ENCODE data around the gene MKRN2. TPM values are rescaled to one million over a fixed set of nuclear protein-coding genes. Genes with fewer than 3 reads are reported as not detected.
"Not testable (repeated sequence)": the region's sequence is repeated elsewhere in the genome, so short reads cannot be mapped to it uniquely, and the experiment has no call there.

Gene MKRN2
- total and polyA plus RNA-seq, 7 donors = 17.2 to 35.5 (median 21.2) TPM

DNA sequence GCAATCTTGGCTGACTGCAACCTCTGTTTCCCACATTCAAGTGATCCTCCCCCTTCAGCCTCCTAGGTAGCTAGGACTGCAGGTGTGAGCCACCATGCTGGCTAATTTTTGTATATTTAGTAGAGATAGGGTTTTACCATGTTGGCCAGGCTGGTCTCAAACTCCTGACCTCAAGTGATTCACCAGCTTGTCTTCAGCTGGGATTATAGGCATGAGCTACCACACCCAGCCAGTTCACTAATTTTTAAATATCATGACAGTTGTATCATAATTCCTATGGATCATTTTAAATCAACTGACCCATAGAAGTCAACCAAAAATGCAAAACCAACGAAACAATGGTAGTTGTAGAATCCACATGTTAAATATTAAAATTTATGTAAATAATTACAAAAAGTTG is 71.9 kb downstream of the MKRN2 start:
- Histone ChIP-seq H3K27ac (peak overlapping the region; percentile 81), H3K36me3 (ENCODE audit: insufficient read depth in 1 of 2, low read depth in 1 of 2) (no peaks in the 10 kb centered on the region), H3K4me1 (peaks cover 63% of the 10 kb centered on the region), H3K9me3 (no peaks in the 10 kb centered on the region), H3K4me3 (no peak overlapping the region), H3K27me3 (ENCODE audit: insufficient read depth in 3 of 3, low read length in 2 of 3) (no peaks in the 10 kb centered on the region)
- TF ChIP-seq, protein P1, sequence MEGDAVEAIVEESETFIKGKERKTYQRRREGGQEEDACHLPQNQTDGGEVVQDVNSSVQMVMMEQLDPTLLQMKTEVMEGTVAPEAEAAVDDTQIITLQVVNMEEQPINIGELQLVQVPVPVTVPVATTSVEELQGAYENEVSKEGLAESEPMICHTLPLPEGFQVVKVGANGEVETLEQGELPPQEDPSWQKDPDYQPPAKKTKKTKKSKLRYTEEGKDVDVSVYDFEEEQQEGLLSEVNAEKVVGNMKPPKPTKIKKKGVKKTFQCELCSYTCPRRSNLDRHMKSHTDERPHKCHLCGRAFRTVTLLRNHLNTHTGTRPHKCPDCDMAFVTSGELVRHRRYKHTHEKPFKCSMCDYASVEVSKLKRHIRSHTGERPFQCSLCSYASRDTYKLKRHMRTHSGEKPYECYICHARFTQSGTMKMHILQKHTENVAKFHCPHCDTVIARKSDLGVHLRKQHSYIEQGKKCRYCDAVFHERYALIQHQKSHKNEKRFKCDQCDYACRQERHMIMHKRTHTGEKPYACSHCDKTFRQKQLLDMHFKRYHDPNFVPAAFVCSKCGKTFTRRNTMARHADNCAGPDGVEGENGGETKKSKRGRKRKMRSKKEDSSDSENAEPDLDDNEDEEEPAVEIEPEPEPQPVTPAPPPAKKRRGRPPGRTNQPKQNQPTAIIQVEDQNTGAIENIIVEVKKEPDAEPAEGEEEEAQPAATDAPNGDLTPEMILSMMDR (IDR thresholded peaks at IDR 0.05) = no peak
- 93 to 95% (median 93%) methylated on average over 1 of the region's 1 CpG for WGBS, 3 donors
- DNase-seq (no peak), ATAC-seq (peak in 1 of 4 donors; percentile 37)
- intact Hi-C loops (cut with DNase I) = loop anchor here in 1 of 2 donors (5.0 kb wide), 1 partner anchor 33 kb away; the partner anchor contains the start of gene RAF1

DNA sequence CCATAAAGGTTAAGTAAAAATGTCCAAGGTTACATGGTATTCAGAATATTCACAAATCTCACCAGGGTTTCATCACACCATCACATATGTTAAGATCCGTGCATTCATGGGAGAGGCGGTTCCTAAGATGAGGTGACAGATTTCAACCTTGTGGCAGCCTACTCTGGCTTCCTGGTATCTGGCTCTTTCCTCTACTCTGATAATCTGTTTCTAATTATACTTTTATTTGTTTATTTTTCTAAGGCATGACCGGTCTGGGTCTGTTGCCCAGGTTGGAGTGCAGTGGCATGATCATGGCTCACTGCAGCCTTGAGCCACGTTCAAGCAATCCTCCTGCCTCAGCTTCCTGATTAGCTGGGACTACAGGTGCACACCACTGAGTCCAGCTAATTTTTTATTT is 72.7 kb downstream of the MKRN2 start:
- H3K27me3 ChIP-seq (ENCODE audit: insufficient read depth in 3 of 3, low read length in 2 of 3) = no peaks in the 10 kb centered on the region
- H3K27ac ChIP-seq = peak overlapping the region; percentile 81
- ATAC-seq (peak; percentile 60 to 88 (median 84)), DNase-seq (peak in 1 of 2 donors; percentile 63)
- H3K36me3 ChIP-seq (ENCODE audit: insufficient read depth in 1 of 2, low read depth in 1 of 2) = no peaks in the 10 kb centered on the region
- H3K4me3 ChIP-seq = peak overlapping the region; percentile 12
- TF ChIP-seq, protein P1 (IDR thresholded peaks at IDR 0.05) = no peak
- intact Hi-C loops (cut with DNase I) = loop anchor here in 1 of 2 donors (5.0 kb wide), 1 partner anchor 33 kb away; the partner anchor contains the start of gene RAF1
- WGBS, 3 donors = 12 to 20% (median 15%) methylated on average over 4 of the region's 4 CpGs
- peaks cover 59% of the 10 kb centered on the region for H3K4me1 ChIP-seq
- no peaks in the 10 kb centered on the region for H3K9me3 ChIP-seq

DNA sequence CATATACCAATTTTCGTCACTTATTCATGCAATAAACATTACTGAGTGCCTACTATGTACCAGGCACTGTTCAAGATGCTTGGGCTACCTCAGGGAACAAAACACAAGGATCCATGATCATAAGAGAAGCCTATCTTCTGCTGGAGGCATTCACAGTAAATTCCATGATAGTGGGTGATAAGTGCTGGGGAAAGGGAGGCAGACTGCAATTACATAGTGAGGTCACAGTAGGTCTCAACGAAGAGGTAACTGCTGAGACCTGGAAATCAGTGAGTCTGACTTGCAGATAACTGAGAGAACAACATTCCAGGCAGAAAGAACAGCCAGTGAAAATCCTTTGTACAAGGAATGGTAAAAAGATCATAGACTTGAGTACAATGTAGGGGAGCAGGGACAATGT is 73.4 kb downstream of the MKRN2 start:
- Histone ChIP-seq H3K27me3 (ENCODE audit: insufficient read depth in 3 of 3, low read length in 2 of 3) (no peaks in the 10 kb centered on the region), H3K9me3 (no peaks in the 10 kb centered on the region), H3K27ac (peak overlapping the region; percentile 81), H3K36me3 (ENCODE audit: insufficient read depth in 1 of 2, low read depth in 1 of 2) (no peaks in the 10 kb centered on the region), H3K4me3 (peak overlapping the region; percentile 12), H3K4me1 (peaks cover 58% of the 10 kb centered on the region)
- TF ChIP-seq, protein P1 (IDR thresholded peaks at IDR 0.05) = no peak
- ATAC-seq (no peak), DNase-seq (no peak)
- intact Hi-C loops (cut with DNase I) = no loop called here
- WGBS, 3 donors = 57 to 70% (median 67%) methylated on average over 2 of the region's 2 CpGs

DNA sequence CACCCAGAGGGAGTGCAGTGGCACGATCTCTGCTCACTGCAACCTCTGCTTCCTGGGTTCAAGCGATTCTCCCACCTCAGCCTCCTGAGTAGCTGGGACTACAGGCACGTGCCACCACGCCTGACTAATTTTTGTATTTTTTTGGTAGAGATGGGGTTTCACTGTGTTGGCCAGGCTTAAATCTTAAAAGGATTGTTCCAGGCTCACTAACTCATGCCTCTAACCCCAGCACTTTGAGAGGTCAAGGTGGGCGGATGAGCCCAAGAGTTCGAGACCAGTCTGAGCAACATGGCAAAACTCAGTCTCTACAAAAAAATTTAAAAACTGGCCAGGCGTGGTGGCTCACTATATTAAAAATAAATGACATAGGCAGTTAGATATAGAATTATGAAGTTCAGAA is 74.0 kb downstream of the MKRN2 start:
- 90 to 97% (median 95%) methylated on average over 7 of the region's 7 CpGs for WGBS, 3 donors
- H3K36me3 ChIP-seq (ENCODE audit: insufficient read depth in 1 of 2, low read depth in 1 of 2); ATAC-seq; H3K4me3 ChIP-seq; H3K27me3 ChIP-seq (ENCODE audit: insufficient read depth in 3 of 3, low read length in 2 of 3); intact Hi-C loops (cut with DNase I); H3K9me3 ChIP-seq; DNase-seq: not testable (repeated sequence)
- Histone ChIP-seq H3K4me1 (peaks cover 54% of the 10 kb centered on the region), H3K27ac (peak overlapping the region; percentile 81)

DNA sequence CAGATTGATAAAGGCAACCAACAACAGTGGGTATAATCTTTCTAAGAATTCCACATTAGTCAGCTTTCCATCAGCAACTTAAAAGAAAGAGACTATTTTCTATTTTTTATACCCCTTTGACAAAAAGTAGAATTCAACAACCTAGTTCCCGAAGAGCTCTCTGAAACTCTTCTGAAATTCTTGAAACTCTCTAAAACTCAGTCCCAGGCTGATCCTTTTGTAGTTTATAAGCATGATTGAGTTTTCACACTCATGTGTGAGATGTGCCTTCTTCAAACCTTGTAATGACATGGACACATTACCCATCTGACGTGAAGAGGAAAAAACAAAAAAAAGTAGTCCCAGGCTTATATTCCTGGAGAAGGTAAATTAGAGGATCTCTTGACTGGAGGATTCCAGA is 75.6 kb downstream of the MKRN2 start:
- peaks cover 44% of the 10 kb centered on the region for H3K4me1 ChIP-seq
- H3K27me3 ChIP-seq (ENCODE audit: insufficient read depth in 3 of 3, low read length in 2 of 3) = no peaks in the 10 kb centered on the region
- H3K36me3 ChIP-seq (ENCODE audit: insufficient read depth in 1 of 2, low read depth in 1 of 2) = peaks cover 0 to 7% of the 10 kb centered on the region in 2 donors
- TF ChIP-seq, protein P1 (IDR thresholded peaks at IDR 0.05) = no peak
- DNase-seq (no peak), ATAC-seq (no peak)
- H3K4me3 ChIP-seq = no peak overlapping the region
- intact Hi-C loops (cut with DNase I) = no loop called here
- no peaks in the 10 kb centered on the region for H3K9me3 ChIP-seq
- WGBS, 3 donors = 63 to 96% (median 77%) methylated on average over 2 of the region's 2 CpGs
- peak overlapping the region; percentile 17 for H3K27ac ChIP-seq
